ENCODE measurements around the gene KRT5.
A peak's percentile ranks its signal among the peaks of the same experiment; 100 is the strongest.

KRT5 gene

DNA sequence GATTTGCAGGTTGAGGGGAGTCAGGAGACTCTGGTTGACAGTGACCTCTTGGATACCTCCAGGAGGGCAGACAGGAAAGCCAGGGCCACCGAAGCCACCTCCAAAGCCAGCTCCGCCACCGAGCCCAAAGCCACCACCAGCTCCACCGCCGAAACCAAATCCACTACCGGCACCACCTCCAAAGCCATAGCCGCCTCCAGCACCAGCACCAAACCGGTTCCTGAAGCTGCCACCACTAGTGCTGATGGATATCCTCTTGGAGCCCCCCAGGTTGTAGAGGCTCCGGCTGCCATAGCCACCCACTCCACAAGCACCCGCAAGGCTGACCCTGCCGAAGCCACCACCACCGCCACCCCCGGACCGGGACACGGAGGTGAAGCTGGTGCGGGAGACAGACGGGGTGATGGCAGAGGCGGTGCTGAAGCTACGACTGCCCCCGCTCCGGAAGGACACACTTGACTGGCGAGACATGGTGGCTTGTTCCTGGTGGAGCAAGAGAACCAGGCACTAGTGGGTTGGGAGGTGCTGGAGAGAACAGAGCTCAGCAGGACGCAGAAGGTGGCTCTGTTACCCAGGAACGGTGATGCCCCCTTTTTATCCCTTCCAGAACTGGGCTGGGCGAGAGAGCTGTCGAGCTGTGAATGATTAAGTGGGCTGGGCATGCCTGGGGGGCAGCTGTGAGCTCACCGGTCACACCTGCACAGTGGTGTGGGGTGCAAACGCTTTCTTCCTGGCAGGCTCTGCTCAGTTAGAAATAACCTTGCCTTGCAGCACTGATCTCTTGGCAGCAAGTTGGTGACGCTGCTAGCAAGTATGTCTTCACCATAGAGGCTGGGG is at the start of gene KRT5:
Gene KRT5 (minus strand): TSS at position 569 of the 837 bp plus-strand sequence. CDS start 98 bp downstream, at position 471.
- DNase-seq (ENCODE audit: low spot score) = no peak

DNA sequence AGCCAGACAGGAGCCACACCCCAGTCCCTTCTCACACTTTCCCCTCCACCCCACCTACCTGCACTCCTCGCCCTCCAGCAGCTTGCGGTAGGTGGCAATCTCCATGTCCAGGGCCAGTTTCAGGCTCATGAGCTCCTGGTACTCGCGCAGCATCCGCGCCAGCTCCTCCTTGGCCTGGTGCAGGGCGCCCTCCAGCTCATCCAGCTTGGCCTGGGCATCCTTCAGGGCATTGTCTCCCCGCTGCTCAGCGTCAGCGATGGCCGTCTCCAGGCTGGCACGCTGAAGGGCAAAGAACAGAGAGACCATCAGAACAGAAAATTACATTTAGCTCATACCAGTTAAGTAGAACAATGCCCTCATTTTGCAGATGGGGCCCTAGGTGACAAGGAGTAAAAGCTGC is 47.9 kb upstream of the KRT5 start:
- DNase-seq (ENCODE audit: low spot score) = no peak

DNA sequence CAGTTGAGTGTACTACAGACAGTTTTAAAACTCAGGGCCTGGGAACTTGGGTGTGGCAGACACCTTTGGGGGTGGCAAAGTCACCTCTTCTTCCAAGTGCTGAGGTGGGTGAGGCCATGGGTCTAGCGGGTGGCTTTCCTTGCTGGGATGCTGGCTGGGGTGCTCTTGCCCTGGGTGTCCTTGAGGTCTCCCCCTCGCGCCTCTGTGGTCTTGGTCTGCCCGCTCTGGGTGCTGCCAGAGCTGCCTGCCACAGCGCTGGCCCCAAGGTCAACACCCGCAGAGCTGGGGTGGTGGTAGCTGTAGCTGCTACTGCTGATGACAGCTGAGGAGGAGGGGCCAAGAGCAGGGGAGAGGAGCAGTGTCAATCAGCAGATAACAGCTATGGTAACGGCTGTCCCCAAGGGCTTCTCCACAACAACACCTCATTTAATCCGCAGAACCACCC is 46.7 kb upstream of the KRT5 start:
- no peak for DNase-seq (ENCODE audit: low spot score)

DNA sequence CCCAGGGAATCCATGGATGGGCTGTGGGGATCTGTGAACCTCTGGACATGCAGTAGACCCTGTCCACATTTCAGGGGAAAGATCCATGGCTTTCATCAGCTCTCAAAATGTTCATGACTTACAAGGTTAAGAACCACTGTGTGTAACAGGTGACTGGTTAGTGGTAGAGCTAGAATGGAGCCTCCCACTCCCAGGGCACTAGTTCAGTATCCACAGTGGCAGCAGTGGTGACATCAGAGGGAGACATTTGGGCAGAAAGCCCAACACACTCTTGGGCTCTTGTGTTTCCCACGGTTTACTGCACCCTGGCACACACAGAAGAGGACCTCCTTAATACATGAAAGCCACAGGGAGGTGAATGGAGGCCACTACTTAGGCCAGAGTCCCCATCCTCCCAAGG is 44.4 kb upstream of the KRT5 start:
- DNase-seq (ENCODE audit: low spot score) = no peak

DNA sequence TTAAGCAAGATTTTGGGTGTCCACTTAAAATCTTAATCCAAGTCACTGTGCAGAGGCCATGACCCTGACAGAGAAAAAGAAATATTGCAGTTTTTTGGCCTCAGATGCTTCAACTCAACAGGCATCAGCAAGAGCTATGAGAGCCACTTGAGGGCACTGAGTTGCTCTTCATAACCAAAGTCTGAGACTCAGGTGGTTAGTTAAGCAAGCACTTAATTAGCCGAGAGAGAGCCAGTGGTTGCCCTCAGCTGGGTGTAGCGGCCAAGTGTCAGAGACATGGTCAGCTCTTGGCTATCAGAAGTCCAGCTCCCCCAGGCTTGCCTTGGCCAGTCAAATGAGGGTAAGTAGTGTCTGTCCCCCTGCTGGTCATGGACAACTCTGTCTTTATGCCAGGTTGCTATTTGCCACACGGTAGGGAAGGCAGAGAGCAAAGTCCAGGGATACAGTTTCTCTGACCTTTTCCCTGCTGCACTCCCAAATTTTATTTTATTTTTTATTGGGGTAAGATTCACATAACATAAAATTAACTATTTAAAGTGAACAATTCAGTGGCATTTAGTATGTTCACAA is 41.8 kb upstream of the KRT5 start:
- peak; percentile 8 for DNase-seq (ENCODE audit: low spot score)

DNA sequence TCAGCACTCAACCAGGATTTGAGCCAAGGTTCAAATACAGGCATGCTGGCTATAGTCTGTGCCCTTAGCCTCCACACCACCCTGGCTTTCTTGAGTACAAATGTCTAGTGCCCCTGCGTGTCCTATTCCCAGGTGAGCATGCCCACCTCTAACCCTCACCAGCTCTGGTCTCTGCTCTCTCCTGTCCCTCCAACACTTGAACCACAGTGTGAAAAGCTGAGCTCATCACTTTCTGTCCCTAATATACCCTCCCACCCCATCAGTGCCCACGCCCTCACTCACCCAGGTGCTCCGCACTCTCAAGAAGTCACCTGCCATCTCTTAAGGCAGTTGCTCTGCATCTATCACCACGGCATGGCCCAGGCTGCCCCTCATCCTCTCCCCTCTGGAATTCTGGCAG is 39.8 kb upstream of the KRT5 start:
- no peak for DNase-seq (ENCODE audit: low spot score)

DNA sequence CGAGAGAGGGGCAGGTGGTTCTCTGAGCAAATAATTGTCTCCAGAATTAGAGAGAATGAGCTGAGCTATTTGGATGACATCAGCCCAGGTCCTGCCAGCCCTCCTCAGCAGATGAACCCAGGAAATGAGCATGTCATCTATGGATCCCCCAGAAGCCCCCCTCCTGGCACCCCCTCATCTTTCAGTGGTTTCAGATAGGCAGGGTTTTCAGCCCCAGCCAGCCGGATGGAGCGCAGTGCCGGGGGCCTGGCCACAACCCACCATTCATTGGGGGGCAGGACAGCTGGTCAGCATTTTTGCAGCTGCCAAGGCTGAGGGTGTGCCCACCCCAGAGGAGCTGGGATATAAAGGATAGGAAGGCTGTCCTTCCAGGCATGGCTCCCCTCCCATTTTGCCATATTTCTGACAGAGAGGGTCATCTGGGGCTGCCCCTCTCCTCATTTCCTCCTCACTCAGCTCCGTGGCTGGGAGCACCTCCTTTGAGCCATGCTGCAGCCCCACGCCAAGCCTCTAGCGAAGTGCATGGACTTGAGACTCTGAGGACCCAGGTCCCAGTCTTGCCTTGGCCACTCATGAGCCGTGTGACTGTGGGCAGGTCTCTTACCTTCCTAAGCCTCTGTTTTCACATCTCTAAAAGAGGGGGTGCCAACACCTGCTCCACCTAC is 38.7 kb upstream of the KRT5 start:
- no peak for DNase-seq (ENCODE audit: low spot score)

DNA sequence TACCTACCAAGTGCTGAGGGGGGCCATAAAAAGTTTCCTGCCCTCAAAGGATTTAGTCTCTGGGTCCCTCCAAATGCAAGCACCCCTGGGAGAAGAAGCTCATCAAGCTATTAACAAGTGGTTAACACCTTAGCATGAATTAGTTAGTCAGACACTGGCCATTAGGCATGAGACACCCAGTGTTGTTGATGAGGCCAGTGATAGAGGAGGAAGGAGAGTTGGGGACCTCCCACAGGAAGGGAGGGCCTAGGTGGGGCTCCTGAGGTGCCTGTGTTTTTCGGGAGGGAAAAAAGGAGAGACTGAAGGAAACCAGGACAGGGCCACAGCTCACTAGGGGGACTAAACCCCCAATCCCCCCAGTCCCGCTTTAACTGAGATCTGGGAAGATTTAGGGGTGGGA is 37.3 kb upstream of the KRT5 start:
- DNase-seq (ENCODE audit: low spot score) = no peak

DNA sequence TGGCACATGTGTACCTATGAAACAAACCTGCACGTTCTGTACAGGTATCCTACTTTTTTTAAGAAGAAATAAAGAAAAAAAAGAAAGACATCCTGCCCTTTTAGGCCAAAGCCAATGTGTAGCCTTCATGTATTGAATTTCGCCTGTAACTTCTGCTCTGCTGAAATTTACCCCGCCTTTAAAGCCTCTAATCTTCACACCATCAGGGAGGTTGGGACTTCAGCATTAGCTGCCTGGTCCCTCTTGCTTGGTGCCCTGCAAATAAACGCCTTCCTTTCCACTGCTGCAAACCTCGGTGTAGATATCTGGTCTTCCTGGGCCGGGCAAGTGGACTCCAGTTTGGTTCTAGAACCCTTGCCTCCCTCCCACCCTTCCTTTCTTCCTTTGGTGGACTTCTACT is 35.4 kb upstream of the KRT5 start:
- DNase-seq (ENCODE audit: low spot score) = no peak

DNA sequence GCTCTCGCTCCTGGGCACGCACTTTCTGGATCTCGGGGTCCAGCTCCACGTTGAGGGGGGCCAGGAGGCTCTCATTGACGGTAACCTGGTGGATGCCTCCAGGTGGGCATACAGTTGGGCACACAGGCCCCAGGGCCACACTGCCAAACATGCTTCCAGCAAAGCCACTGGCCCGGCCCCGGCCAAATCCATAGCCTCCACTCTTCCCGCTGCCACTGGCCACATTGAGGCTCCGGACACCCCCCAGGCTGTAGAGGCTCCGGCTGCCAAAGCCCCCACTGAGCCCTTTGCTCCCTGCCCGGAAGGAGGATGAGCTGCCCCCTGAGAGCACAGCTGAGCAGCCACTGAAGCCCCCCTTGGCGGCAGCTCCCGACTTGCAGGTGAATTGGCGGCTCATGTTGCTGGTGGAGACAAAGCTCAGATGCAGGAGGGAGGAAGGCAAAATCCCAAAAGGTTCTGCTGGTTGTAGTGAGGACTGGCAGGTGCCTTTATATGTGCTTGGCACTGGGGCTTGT is 32.5 kb upstream of the KRT5 start, which contains the start of gene KRT71:
Gene KRT71 (minus strand): TSS at position 465 of the 515 bp plus-strand sequence. CDS start 68 bp downstream, at position 397.
- DNase-seq (ENCODE audit: low spot score) = no peak

DNA sequence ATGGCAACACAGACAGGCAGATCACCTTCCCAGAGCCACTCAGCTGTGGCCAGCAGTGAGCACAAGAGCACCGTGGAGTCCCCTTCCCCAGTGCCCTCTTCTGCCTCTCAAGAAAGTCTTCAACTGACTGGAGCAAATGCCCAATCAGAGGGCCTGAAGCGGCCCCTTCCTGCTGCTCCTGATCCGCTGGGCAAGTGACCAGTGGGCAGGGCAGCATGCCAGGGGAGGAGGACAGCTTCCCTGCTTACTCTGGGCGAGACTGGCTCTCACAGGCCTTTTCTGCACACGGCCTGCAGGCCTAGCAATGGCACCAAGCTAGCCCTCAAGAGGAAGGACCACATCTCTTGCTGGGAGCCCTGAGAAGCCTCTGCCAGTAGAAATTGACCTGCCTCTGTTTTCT is 31.9 kb upstream of the KRT5 start:
- DNase-seq (ENCODE audit: low spot score) = no peak

DNA sequence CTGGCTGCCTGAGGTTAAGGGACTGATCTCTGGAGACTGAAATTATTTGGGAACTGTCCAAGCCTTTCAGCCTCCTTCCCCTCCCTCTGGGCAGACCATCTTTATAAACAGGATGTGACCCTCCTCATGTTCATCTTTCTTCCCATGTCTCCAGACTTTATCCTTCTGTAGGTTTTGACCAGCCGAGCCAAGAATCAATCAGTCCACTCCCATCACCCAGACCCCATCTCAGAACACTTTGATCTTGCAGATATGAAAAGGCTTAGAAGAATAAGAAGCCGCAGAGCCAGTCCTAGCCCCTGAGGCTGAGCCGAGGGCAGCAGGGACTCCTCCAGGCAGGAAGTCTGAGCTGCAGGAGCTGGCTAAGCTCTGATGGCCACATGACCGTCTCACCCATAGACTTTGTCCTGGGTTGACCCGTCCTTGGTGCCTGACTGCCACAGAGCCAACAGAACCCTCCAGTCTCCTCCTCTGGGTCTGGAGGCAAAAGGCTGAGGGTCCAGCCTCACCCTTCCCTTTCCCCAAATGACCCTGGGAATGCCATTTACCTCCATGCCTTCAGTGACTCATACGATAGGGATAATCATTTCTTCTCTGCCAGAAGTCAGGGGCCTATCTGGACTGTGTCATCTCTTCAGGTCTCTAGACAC is 31.1 kb upstream of the KRT5 start:
- DNase-seq (ENCODE audit: low spot score) = no peak

DNA sequence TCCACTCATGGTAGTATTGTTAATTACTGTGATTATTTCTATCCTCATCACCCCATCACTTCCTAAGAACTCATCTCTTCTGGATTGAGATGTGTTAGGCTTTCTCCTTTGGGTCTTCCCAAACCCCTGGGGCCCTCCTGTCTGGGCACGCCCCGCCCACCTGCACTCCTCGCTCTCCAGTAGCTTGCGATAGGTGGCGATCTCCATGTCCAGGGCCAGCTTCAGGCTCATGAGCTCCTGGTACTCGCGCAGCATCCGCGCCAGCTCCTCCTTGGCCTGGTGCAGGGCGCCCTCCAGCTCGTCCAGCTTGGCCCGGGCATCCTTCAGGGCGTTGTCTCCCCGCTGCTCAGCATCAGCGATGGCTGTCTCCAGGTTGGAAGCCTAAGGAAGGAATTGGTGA is 25.9 kb upstream of the KRT5 start:
- DNase-seq (ENCODE audit: low spot score) = no peak

DNA sequence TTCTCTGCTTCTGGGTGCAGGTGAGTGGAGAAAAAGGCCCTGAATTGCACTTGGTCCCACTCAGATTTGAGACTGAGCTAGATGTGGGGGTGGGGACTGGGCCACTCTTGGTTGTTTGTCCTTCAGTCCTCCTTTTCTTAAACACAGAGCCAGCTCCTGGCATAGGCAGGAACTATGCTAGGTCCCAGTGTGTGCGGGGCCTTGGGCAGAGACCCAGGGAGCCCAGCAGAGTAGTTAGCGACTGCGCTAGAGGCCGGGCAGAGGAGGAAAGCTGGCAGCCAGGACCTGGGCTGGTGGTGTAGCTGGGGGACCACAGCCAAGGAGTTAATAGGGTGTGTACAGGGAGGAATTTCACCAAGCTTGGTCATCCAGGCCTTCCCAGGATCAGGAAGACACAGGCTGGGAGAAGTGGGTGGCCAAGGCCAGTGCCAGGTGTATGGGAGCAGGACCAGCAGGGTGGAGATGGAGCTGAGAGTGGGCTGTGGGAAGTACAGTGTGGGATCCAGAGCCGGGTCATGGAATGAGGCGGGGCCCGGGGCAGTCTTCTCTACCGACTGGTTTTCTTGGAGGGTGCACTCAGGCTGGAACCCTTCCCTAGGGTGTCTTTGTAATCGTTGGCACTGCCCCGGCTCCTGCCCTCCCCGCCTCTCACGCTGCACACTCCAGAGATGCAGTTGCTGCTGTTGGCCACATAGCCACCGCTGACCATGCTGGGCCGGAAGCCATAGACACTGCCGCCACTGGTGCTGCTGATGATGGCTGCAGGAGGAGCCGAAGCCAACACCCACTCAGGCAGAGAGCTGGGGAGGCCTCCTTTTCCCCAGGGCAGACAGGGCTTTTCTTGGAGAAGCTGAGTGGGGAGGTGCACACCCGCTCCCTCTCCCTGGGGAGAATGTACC is 24.0 kb upstream of the KRT5 start:
- DNase-seq (ENCODE audit: low spot score) = no peak

DNA sequence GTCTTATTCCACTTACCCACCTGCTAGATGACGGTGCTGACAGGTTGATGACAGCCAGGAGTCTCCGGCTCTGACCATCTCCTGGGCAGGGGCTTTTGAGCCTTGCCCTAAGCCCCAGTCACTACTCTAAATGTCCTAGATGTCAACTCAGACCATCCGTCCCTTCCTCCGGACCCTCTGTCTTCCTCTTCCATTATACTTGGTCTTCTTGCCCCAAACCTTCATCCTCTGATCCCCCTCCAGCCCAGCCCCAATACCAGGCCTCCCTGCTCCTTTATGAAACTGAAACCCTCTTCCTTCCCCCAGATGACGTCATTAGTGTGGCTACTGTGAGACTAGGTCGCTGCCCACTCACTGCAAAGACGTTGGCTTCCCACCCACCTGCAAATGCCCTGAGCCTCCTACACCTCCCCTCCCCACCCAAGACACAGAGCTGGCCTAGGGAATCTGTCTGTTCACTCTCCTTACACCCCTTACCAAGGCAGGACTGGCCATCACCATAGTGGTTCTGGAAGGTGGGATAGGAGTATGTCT is 22.7 kb upstream of the KRT5 start:
- no peak for DNase-seq (ENCODE audit: low spot score)

DNA sequence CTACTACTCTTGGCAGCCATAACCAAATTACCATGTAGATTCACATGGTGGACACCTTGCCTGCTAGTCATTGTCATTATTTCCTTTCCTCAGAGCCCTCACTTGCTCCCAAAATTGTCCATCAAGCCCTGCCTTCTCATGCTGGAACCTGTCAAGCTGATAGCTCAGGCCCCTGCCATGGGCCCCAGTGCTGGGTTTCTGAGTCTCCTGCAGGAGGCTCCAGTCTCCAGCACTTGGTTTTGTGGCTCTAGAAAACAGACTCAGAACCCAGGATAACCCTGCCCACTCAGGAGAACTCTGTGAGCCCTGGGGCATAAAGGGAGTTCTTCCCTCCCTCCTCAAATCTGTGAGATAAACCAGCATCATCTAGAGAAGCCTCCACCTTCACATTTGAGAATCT is 22.0 kb upstream of the KRT5 start:
- DNase-seq (ENCODE audit: low spot score) = no peak

DNA sequence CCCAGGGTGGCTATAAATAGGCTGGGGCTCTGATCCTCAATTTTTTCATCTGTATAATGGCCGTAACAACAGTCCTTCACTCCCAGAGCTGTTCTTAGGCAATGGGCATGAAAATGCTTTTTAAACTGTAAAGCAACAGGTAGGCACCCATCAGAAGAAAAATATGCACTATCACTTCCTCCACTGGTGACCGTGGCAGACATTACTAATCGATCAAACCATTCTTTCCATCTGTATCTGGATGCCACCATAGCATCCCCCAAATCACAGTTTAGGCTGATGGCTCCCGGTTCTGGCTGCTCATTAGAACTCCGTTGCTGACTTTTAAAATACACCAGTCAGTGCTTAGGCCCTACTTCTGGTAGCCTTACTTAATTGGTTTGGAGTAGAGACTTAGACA is 21.5 kb upstream of the KRT5 start:
- no peak for DNase-seq (ENCODE audit: low spot score)

DNA sequence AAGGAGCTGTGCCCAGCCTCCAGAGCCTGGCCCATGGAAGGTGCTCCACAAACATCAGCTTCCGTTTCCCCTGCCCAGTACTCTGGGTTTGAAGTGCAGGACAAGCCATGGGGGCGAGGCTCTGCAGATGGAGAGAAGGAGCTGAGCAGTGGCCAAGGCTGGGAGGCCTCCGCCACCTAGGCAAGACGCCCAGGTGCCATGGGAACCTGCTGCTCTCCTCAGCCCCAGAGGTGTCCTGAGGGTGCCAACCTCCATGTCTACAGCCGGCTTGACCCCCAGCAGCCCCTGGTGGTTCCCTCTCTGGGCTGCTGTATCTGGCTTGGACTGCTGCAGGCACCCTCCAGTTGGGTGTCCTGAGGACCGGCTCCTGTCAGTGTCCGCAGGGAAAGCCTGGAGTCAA is 20.3 kb upstream of the KRT5 start:
- no peak for DNase-seq (ENCODE audit: low spot score)

DNA sequence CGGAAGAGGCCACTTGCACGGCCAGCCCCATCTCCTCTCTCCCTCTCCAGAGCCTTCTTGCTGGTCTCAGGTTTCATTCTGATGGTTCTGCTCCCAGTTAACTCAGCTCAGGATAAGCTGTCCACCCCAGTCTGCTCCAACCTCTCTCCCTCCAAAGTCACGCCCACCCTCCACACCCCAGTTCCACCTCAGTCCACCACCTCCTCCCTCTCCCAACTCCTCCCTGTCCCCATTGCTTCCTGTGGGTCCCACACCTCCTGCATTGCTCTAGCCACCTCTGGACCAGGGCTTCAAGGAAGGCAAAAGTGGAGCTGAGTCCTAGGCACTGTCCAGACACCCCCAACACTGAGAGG is 19.6 kb upstream of the KRT5 start:
- no peak for DNase-seq (ENCODE audit: low spot score)

DNA sequence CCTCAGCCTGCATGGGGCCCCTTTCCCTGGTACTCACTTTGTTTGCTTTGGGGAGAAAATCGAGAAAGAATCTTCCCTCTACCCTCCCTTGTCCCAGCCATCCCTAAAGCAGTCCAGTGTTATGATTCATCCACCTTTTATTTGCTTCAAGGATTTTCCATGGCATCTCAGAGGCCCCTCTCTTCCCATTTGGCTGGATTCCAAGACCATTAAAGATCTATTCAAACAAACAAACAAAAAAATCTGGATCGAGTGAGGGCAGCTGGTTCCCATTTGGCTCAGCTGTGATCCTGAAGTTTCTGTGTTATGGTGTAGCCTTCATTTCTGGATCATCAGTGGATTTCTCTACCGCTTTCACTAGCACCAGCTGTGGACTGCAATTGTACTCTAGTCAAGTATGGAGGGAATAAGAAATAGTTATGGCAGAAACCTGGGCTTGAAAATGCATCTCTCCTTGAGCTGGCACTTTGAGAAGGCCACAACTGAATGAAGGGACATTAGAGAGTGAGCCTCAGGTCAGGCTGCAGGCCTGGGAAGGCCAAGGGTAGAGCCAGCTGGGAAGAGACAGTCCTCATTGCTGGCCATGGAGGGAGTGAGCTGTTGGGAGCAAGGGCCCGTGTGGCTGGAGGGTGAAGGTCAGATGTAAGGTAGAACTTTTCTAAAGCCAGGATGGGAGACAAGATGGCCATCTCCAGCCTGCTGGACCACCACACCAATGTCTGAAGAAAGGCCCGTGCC is 19.1 kb upstream of the KRT5 start:
- DNase-seq (ENCODE audit: low spot score) = no peak

DNA sequence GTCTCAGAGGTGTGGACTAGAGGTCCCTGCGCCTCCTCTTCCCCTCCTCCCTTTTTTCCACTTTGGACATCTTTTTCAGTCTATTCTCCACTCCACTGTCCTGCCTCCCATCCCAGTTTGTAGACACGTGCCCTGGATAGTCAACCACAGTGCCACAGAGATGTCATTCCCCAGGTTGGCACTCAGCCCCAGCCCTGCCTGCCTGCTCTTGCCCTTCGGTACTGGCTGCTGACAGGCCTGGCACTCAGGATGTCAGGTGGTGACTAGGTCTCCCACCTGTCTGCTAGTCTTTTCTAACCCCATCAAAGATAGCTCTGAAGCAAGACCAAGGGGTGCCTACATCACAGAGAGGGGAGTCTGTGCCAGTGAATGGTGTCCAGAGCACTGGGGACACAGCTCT is 16.9 kb upstream of the KRT5 start:
- no peak for DNase-seq (ENCODE audit: low spot score)
